Mesendoderm (in vitro differentiated cells): ENCODE results near the gene RPTN.
"Not testable (repeated sequence)": the region's sequence is repeated elsewhere in the genome, so short reads cannot be mapped to it uniquely, and the experiment has no call there.

ENCODE experiments used
- DNase-seq: peaks from one replicate; pipeline ENCODE4 v3.0.0; 2013
- H2AK5ac ChIP-seq: 2 replicates; pipeline ENCODE4 v1.6.1; 2013; ENCODE audit warnings: low read length, inconsistent platforms
- H2BK120ac ChIP-seq: 2 replicates; pipeline ENCODE4 v1.6.1; 2013; ENCODE audit warnings: low read depth, mild to moderate bottlenecking, low read length, moderate library complexity, mixed read lengths
- H2BK15ac ChIP-seq: replicated peaks from 2 replicates; pipeline ENCODE4 v1.6.1; 2013; ENCODE audit warnings: low read depth, mild to moderate bottlenecking, moderate library complexity
- H2BK5ac ChIP-seq: 2 replicates; pipeline ENCODE4 v1.6.1; 2013; ENCODE audit warnings: low read length, inconsistent platforms
- H3K18ac ChIP-seq: 2 replicates; pipeline ENCODE4 v1.6.1; 2013; ENCODE audit warnings: mild to moderate bottlenecking, low read length, mixed read lengths
- H3K23ac ChIP-seq: one replicate; pipeline ENCODE4 v1.6.1; 2013; ENCODE audit warnings: low read length
- H3K27ac ChIP-seq: 2 replicates; pipeline ENCODE4 v1.5.1; 2013; ENCODE audit warnings: low read depth, mild to moderate bottlenecking, inconsistent platforms, low read length, moderate library complexity
- H3K27me3 ChIP-seq: 2 replicates; pipeline ENCODE4 v1.6.1; 2013; ENCODE audit warnings: low read length, control low read depth, mild to moderate bottlenecking, inconsistent platforms; ENCODE audit not compliant: insufficient read depth, poor library complexity
- H3K36me3 ChIP-seq: 2 replicates; pipeline ENCODE4 v1.6.1; 2013; ENCODE audit warnings: low read length, inconsistent platforms; ENCODE audit not compliant: control insufficient read depth, insufficient read depth
- H3K4ac ChIP-seq: one replicate; pipeline ENCODE4 v1.6.1; 2013; ENCODE audit warnings: low read depth, mild to moderate bottlenecking, low read length, moderate library complexity
- H3K4me1 ChIP-seq: 2 replicates; pipeline ENCODE4 v1.6.1; 2013; ENCODE audit warnings: low read depth, low read length, inconsistent platforms; ENCODE audit not compliant: control insufficient read depth
- H3K4me2 ChIP-seq: 2 replicates; pipeline ENCODE4 v1.6.1; 2013; ENCODE audit warnings: low read length
- H3K4me3 ChIP-seq: 2 replicates; pipeline ENCODE4 v1.5.1; 2013; ENCODE audit warnings: mild to moderate bottlenecking, low read length
- H3K56ac ChIP-seq: one replicate; pipeline ENCODE4 v1.6.1; 2013; ENCODE audit warnings: low read length
- H3K79me1 ChIP-seq: 2 replicates; pipeline ENCODE4 v1.6.1; 2013; ENCODE audit warnings: low read length, inconsistent platforms
- H3K79me2 ChIP-seq: 2 replicates; pipeline ENCODE4 v1.6.1; 2013; ENCODE audit warnings: mild to moderate bottlenecking, low read length; ENCODE audit not compliant: control insufficient read depth, insufficient read depth
- H3K9ac ChIP-seq: 2 replicates; pipeline ENCODE4 v1.6.1; 2013; ENCODE audit warnings: low read length, inconsistent platforms
- H4K5ac ChIP-seq: one replicate; pipeline ENCODE4 v1.6.1; 2013; ENCODE audit warnings: low read length
- H4K8ac ChIP-seq: one replicate; pipeline ENCODE4 v1.6.1; 2013; ENCODE audit warnings: low read depth, mild to moderate bottlenecking, control low read depth, low read length, moderate library complexity
- WGBS: extraction: QIAGEN DNeasy Blood & Tissue Kit; methylation state at CpG from one replicate; pipeline ENCODE4 v1.1.7; 2013; ENCODE audit warnings: low lambda C conversion rate, missing lambda C conversion rate; ENCODE audit not compliant: insufficient coverage; ENCODE audit errors: extremely low coverage; 5-methylcytosine and 5-hydroxymethylcytosine counted together

The RPTN gene

DNA sequence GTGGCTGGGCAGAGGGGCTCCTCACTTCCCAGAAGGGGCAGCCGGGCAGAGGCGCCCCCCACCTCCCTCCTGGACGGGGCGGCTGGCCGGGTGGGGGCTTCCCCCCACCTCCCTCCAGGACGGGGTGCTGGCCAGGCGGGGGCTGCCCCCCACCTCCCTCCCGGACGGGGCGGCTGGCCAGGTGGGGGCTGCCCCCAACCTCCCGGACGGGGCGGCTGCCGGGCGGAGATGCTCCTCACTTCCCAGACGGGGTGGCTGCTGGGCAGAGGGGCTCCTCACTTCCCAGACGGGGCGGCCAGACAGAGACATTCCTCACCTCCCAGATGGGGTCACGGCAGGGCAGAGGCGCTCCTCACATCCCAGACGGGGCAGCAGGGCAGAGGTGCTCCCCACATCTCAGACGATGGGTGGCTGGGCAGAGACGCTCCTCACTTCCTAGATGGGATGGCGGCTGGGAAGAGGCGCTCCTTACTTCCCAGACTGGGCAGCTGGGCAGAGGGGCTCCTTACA, 14.3 kb downstream of the RPTN start:
- H3K79me1 ChIP-seq, DNase-seq, H3K18ac ChIP-seq, H3K79me2 ChIP-seq, H3K56ac ChIP-seq, H3K4me2 ChIP-seq, H3K9ac ChIP-seq, H2AK5ac ChIP-seq, H3K4me1 ChIP-seq, H3K27ac ChIP-seq, H2BK5ac ChIP-seq, H2BK120ac ChIP-seq, H2BK15ac ChIP-seq, H3K4ac ChIP-seq, H3K27me3 ChIP-seq, H3K36me3 ChIP-seq, H3K23ac ChIP-seq, H3K4me3 ChIP-seq, H4K8ac ChIP-seq, H4K5ac ChIP-seq: not testable (repeated sequence)
- no CpG with 5 or more reads among the region's 25 CpGs for WGBS

DNA sequence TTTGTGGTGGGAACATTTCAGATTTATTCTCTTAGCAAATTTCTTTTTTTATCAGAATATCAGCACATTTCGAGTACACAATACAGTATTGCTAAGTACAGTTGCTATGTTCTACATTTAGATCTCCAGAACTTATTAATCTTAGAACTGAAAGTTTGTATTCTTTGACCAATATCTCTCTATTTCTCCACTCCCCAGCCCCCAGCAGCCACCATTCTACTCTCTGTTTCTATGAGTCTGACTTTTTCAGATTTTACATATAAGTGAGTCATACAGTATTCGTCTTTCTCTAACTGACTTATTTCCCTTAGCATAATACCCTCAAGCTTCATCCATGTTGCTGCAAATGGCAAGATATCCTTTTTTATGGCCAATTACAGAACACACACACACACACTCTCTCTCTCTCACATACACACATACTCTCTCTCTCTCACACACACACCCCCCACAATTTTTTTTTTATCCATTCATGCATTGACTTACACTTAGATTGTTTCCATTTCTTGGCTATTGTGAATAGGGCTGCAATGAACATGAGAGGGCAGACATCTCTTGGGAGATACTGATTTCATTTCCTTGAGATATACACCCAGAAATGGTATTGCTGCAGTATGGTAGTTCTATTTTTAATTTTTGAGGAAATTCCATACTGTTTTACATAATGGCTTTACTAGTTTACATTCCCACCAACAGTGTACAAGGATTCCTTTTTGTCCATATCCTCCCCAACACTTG, 15.7 kb downstream of the RPTN start:
- WGBS: no CpG with 5 or more reads among the region's 2 CpGs
- Histone ChIP-seq H3K4me2 (no peak overlapping the region), H4K8ac (no peak overlapping the region), H3K23ac (no peak overlapping the region), H2AK5ac (no peak overlapping the region), H3K18ac (no peak overlapping the region), H3K9ac (no peak overlapping the region), H3K36me3 (no peaks in the 10 kb centered on the region), H3K56ac (no peak overlapping the region), H3K79me2 (no peaks in the 10 kb centered on the region), H3K27ac (no peak overlapping the region), H2BK15ac (no peak overlapping the region), H3K79me1 (no peaks in the 10 kb centered on the region), H2BK120ac (no peak overlapping the region), H4K5ac (no peak overlapping the region), H3K4ac (no peak overlapping the region), H2BK5ac (no peak overlapping the region), H3K4me3 (no peak overlapping the region), H3K27me3 (no peaks in the 10 kb centered on the region), H3K4me1 (no peaks in the 10 kb centered on the region)
- DNase-seq: no peak

DNA sequence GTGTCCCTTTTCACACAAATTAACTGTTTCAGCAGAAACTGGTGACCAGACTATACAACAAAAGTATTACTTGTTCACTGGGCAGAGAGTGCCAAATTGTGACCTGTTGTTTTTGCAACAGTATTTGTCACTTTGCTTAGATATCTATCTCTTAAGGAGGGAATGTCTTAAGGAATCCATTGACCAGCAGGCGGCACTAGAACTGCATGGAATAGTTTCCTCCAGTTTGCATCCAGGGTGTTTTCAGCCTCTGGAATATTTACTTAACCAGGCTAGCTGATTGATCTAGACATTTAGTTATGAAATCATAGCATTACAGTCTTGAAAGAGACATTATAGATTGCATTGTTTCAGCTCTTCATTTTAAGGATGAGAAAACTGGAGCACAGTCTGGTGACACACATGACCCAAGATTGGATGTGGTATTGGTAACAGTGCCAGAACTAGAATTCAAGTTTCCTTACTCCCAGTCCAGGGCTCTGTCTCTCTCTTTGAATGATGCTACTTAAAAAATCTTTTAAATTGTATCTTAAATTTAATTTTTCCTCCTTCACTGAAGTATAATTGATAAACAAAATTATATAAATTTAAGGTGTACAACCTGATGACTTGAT, 16.9 kb downstream of the RPTN start:
- no peak overlapping the region for H3K18ac ChIP-seq
- H2BK120ac ChIP-seq: no peak overlapping the region
- H2AK5ac ChIP-seq: no peak overlapping the region
- no peak overlapping the region for H3K4me3 ChIP-seq
- no peak overlapping the region for H3K4ac ChIP-seq
- no peak overlapping the region for H3K56ac ChIP-seq
- no peak overlapping the region for H2BK5ac ChIP-seq
- H3K9ac ChIP-seq: no peak overlapping the region
- no peaks in the 10 kb centered on the region for H3K4me1 ChIP-seq
- no peak overlapping the region for H2BK15ac ChIP-seq
- no peaks in the 10 kb centered on the region for H3K27me3 ChIP-seq
- no CpG with 5 or more reads among the region's 1 CpG for WGBS
- H3K79me1 ChIP-seq: no peaks in the 10 kb centered on the region
- H3K27ac ChIP-seq: no peak overlapping the region
- no peak overlapping the region for H4K5ac ChIP-seq
- no peaks in the 10 kb centered on the region for H3K36me3 ChIP-seq
- H3K23ac ChIP-seq: no peak overlapping the region
- peak; percentile 52 for DNase-seq
- H3K4me2 ChIP-seq: no peak overlapping the region
- H4K8ac ChIP-seq: no peak overlapping the region
- H3K79me2 ChIP-seq: no peaks in the 10 kb centered on the region

DNA sequence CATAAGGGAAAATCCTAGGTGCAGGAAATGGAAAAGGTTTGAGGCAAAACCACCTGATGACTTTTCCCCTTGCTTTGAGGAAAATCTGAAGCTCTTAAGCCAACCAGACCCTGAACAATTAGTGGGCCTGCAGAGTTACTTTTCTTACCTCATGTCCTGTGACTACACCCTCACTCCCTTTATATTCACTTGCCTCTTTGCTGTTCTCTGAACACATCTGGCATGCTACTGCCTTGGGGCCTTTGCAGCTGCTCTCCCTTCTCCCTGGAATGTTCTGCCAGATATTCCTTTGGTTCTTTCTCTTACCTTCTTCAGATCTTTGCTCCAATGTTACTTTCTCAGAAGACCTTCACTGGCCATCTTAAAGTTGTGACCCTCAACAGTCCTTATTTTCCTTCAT, 21.8 kb downstream of the RPTN start:
- Histone ChIP-seq H2BK5ac (no peak overlapping the region), H3K36me3 (no peaks in the 10 kb centered on the region), H3K27ac (no peak overlapping the region), H3K4me1 (no peaks in the 10 kb centered on the region), H3K9ac (no peak overlapping the region), H3K23ac (no peak overlapping the region), H3K18ac (no peak overlapping the region), H4K8ac (no peak overlapping the region), H2BK120ac (no peak overlapping the region), H3K79me1 (no peaks in the 10 kb centered on the region), H4K5ac (no peak overlapping the region), H3K56ac (no peak overlapping the region), H2BK15ac (no peak overlapping the region), H3K4ac (no peak overlapping the region), H3K4me3 (no peak overlapping the region), H2AK5ac (no peak overlapping the region), H3K4me2 (no peak overlapping the region), H3K27me3 (no peaks in the 10 kb centered on the region), H3K79me2 (no peaks in the 10 kb centered on the region)
- DNase-seq: no peak

DNA sequence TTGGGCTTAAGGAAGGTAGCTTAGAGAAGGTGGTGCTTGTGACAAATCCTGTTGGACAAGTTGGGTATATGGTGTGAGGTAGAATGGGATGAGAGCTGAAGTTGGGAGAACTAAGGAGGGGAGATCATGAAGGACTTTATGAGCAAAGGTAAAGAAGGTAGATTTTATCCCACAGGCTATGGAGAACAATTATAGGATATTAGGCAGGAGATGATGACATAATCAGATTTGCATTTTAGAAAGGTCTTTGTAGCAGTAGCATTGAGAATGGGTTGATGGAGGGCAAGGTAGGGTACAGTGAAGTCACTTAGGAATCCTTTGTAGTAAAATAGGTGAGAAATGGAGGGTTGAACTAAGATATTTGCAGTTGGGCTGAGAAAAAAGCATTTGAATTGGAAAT, 28.8 kb downstream of the RPTN start:
- H3K27me3 ChIP-seq: no peaks in the 10 kb centered on the region
- H3K9ac ChIP-seq: no peak overlapping the region

DNA sequence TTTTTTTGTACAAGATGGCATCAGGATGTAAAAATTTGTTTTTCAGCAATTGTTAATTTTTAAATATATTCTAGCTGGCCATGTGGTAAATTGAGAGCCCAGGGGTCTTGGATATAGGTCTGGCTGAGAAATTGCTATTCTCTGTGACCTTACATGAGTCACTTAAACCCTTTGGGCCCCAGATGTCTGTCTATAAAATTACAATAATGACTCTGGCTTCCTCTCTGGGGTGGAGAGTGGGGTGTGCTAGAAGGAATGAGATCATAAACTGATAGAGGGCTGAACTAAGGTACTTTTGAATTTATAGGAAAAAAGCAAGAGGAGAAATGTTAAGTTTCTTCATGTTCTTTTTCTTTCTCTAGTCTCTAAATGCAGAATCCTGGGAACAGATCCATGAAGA, 31.4 kb downstream of the RPTN start:
- H4K8ac ChIP-seq: no peak overlapping the region
- H2BK5ac ChIP-seq: no peak overlapping the region
- no peaks in the 10 kb centered on the region for H3K79me2 ChIP-seq
- no peak overlapping the region for H3K4ac ChIP-seq
- no peak overlapping the region for H3K27ac ChIP-seq
- no peak overlapping the region for H3K4me3 ChIP-seq
- no peak overlapping the region for H3K23ac ChIP-seq
- H2BK15ac ChIP-seq: no peak overlapping the region
- H3K4me2 ChIP-seq: no peak overlapping the region
- H3K36me3 ChIP-seq: no peaks in the 10 kb centered on the region
- no peak overlapping the region for H3K56ac ChIP-seq
- H3K27me3 ChIP-seq: no peaks in the 10 kb centered on the region
- no peaks in the 10 kb centered on the region for H3K4me1 ChIP-seq
- no peak overlapping the region for H3K18ac ChIP-seq
- no peak overlapping the region for H3K9ac ChIP-seq
- no peak overlapping the region for H2BK120ac ChIP-seq
- no peaks in the 10 kb centered on the region for H3K79me1 ChIP-seq
- no peak overlapping the region for H2AK5ac ChIP-seq
- no peak for DNase-seq
- H4K5ac ChIP-seq: no peak overlapping the region

More for the DNA sequence above, 28.8 kb downstream of the RPTN start:
- Histone ChIP-seq H3K27ac (no peak overlapping the region), H2BK5ac (no peak overlapping the region), H3K56ac (no peak overlapping the region), H2AK5ac (no peak overlapping the region), H2BK15ac (no peak overlapping the region), H3K18ac (no peak overlapping the region), H3K23ac (no peak overlapping the region), H4K8ac (no peak overlapping the region), H3K4ac (no peak overlapping the region), H3K79me2 (no peaks in the 10 kb centered on the region), H4K5ac (no peak overlapping the region), H2BK120ac (no peak overlapping the region), H3K36me3 (no peaks in the 10 kb centered on the region), H3K4me3 (no peak overlapping the region), H3K4me1 (no peaks in the 10 kb centered on the region), H3K4me2 (no peak overlapping the region), H3K79me1 (no peaks in the 10 kb centered on the region)
- DNase-seq: no peak
